ENCODE measurements around the gene EGFL7. TPM values are rescaled to one million over a fixed set of nuclear protein-coding genes. Genes with fewer than 3 reads are reported as not detected.

EGFL7 gene
- total RNA-seq, 1 donor from 2014 or later, result 16.5 TPM

DNA sequence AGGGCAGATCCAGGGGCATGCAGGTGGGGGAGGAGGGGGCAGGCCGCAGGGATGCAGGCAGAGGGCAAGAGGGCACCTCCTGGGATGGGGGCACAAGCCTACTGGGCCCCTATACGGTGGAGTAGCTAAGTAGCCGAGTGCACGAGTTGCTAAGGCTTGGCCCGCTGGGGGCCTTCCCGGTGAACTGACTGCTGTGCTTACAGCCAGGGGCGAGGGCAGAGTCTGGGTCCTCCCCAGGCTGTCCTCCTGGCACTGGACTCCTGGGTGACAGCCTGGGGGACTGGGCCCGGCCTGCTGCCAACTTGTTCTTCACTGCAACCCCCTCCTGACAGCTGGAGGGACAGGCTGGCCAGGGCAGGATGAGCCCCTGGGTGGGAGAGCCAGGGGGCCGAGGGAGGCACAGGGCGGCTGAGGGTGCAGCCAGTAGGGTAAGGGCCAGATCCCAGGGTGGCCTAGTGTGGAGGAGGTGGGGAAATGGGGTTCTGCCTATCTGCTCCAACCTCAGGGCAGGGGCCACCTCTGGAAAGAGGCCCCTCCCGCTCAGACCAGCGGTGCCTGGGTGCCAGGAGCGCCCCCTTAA is 1.7 kb upstream of the EGFL7 start:
- Histone ChIP-seq H3K27me3 (peaks cover 12% of the 10 kb centered on the region), H3K27ac (no peak overlapping the region), H3F3A (ENCODE audit: low read depth) (peaks cover 8% of the 10 kb centered on the region), H2AFZ (replicated peaks) (no peak overlapping the region), H3K4me3 (no peak overlapping the region), H3K9me3 (ENCODE audit: low read depth) (no peaks in the 10 kb centered on the region), H3K79me2 (ENCODE audit: low read depth) (no peaks in the 10 kb centered on the region), H3K36me3 (no peaks in the 10 kb centered on the region), H3K9ac (no peak overlapping the region), H3K4me1 (peaks cover 3% of the 10 kb centered on the region), H3K4me2 (no peak overlapping the region), H4K20me1 (ENCODE audit: low read depth) (no peaks in the 10 kb centered on the region)
- Mint-ChIP-seq H3K4me3 (no peak overlapping the region), H3K9me3 (peaks cover 2% of the 10 kb centered on the region), H3K36me3 (no peaks in the 10 kb centered on the region), H3K4me1 (peaks cover 5% of the 10 kb centered on the region), H3K27me3 (ENCODE audit: insufficient read depth, low read depth) (peaks cover 7% of the 10 kb centered on the region), H3K27ac (no peak overlapping the region)
- DNase-seq (ENCODE audit: low spot score), result no peak
- TF ChIP-seq, protein P1, sequence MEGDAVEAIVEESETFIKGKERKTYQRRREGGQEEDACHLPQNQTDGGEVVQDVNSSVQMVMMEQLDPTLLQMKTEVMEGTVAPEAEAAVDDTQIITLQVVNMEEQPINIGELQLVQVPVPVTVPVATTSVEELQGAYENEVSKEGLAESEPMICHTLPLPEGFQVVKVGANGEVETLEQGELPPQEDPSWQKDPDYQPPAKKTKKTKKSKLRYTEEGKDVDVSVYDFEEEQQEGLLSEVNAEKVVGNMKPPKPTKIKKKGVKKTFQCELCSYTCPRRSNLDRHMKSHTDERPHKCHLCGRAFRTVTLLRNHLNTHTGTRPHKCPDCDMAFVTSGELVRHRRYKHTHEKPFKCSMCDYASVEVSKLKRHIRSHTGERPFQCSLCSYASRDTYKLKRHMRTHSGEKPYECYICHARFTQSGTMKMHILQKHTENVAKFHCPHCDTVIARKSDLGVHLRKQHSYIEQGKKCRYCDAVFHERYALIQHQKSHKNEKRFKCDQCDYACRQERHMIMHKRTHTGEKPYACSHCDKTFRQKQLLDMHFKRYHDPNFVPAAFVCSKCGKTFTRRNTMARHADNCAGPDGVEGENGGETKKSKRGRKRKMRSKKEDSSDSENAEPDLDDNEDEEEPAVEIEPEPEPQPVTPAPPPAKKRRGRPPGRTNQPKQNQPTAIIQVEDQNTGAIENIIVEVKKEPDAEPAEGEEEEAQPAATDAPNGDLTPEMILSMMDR (IDR thresholded peaks at IDR 0.05), result no peak
- no peak for TF ChIP-seq EZH2 (IDR thresholded peaks at IDR 0.05)
- TF ChIP-seq EZH2phosphoT487 (IDR thresholded peaks at IDR 0.05), result no peak

DNA sequence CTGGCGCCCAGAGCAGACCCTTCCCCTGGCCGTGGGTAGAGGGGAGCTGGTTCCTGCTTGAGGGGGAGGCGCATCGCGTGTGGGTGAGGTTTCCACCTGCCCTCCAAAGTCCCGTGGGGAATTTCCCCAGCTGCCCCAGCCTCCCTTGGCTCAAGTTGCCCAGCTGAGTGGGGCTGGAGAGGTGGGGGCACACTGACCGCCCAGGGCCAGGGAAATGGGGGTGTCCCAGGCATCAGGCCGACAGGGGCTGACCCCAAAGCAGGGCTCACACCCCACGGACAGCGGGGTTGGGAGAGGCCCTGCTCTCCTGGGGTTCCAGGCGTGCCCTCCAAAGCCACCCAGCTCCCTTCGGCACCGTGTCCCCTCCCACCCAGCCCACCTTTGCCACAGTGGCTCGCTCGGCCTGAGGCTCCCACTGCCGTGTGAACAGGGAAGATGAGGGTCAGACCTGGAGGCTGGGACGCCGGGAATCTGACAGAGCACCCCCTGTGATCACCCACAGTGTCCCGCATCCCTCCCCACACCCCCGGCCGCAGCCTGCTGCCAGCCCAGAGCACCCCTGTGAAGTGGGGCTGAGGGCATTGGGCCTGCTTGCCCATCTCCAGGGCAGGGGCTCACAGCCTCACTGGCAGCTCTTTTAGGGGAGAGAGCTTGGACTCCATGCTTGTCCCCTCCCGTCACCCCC is 933 bp upstream of the EGFL7 start:
- Histone ChIP-seq H2AFZ (replicated peaks) (no peak overlapping the region), H3K36me3 (no peaks in the 10 kb centered on the region), H3K27ac (no peak overlapping the region), H3K4me2 (no peak overlapping the region), H3K27me3 (peaks cover 19% of the 10 kb centered on the region), H3F3A (ENCODE audit: low read depth) (peaks cover 13% of the 10 kb centered on the region), H4K20me1 (ENCODE audit: low read depth) (no peaks in the 10 kb centered on the region), H3K4me1 (peaks cover 6% of the 10 kb centered on the region), H3K79me2 (ENCODE audit: low read depth) (no peaks in the 10 kb centered on the region), H3K4me3 (no peak overlapping the region), H3K9ac (no peak overlapping the region), H3K9me3 (ENCODE audit: low read depth) (no peaks in the 10 kb centered on the region)
- Mint-ChIP-seq H3K4me3 (no peak overlapping the region), H3K27ac (no peak overlapping the region), H3K36me3 (no peaks in the 10 kb centered on the region), H3K4me1 (peaks cover 7% of the 10 kb centered on the region), H3K9me3 (peaks cover 2% of the 10 kb centered on the region), H3K27me3 (ENCODE audit: insufficient read depth, low read depth) (peaks cover 4% of the 10 kb centered on the region)
- TF ChIP-seq EZH2 (IDR thresholded peaks at IDR 0.05) (no peak), EZH2phosphoT487 (IDR thresholded peaks at IDR 0.05) (no peak)
- TF ChIP-seq, protein P1 (IDR thresholded peaks at IDR 0.05), result no peak
- no peak for DNase-seq (ENCODE audit: low spot score)

DNA sequence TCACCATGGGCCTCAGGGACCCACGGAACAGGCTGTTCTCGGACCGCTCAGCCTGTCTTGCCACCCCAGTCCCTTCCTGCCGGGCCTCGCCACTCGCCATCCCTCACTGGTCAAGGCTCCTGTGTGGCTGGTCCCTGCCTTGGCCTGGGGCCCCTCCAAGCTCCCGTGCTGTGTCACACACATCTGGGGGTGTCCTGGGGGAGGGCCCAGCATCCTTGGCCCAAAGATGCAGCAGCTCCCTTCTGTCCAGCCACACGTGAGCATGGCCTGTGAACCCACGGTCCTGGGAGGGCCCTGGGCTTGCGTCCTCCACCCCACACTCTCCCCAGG is 425 bp upstream of the EGFL7 start:
- Mint-ChIP-seq H3K36me3 (no peaks in the 10 kb centered on the region), H3K4me1 (peaks cover 7% of the 10 kb centered on the region), H3K4me3 (no peak overlapping the region), H3K27ac (no peak overlapping the region), H3K27me3 (ENCODE audit: insufficient read depth, low read depth) (peaks cover 4% of the 10 kb centered on the region), H3K9me3 (peaks cover 2% of the 10 kb centered on the region)
- Histone ChIP-seq H3K4me1 (peaks cover 10% of the 10 kb centered on the region), H3K4me2 (no peak overlapping the region), H3K27me3 (peaks cover 21% of the 10 kb centered on the region), H3K4me3 (no peak overlapping the region), H2AFZ (replicated peaks) (no peak overlapping the region), H3K36me3 (no peaks in the 10 kb centered on the region), H3K27ac (no peak overlapping the region), H3F3A (ENCODE audit: low read depth) (peaks cover 15% of the 10 kb centered on the region), H3K79me2 (ENCODE audit: low read depth) (no peaks in the 10 kb centered on the region), H4K20me1 (ENCODE audit: low read depth) (no peaks in the 10 kb centered on the region), H3K9me3 (ENCODE audit: low read depth) (no peaks in the 10 kb centered on the region), H3K9ac (no peak overlapping the region)
- TF ChIP-seq EZH2phosphoT487 (IDR thresholded peaks at IDR 0.05), result no peak
- TF ChIP-seq, protein P1 (IDR thresholded peaks at IDR 0.05), result no peak
- no peak for TF ChIP-seq EZH2 (IDR thresholded peaks at IDR 0.05)
- DNase-seq (ENCODE audit: low spot score), result no peak
